MCF 10A (cell line): ENCODE data around the gene IFITM2. TPM values are rescaled to one million over a fixed set of nuclear protein-coding genes. Genes with fewer than 3 reads are reported as not detected.

Experiments used
- BruUV-seq: library from RNA; stranded (reverse); fragments of 400-500 nt; replicated peaks from 2 replicates; lab custom pipeline; 2021; lab: Mats Ljungman, UMichigan
- CTCF ChIA-PET: fragments of 300-600 bp; sonication (Branson Sonifier 250); formaldehyde crosslinking; extraction: SDS; loops from one replicate; lab custom pipeline; 2021; ENCODE audit warnings: antibody characterized with exemption, inconsistent platforms; lab: Yijun Ruan, JAX
- POLR2A ChIA-PET: fragments of 300-600, 350-650 bp; sonication (Branson Sonifier 250); formaldehyde crosslinking; extraction: SDS; loops from one replicate; lab custom pipeline; 2020; ENCODE audit warnings: antibody characterized with exemption, inconsistent platforms; lab: Yijun Ruan, JAX
- DNase-seq: peaks from one replicate; pipeline ENCODE4 v3.0.0-alpha.2; 2018; ENCODE audit not compliant: unreplicated experiment
- H3K27ac Mint-ChIP-seq: one replicate; pipeline ENCODE4 v1.8.0; 2022; ENCODE audit warnings: mild to moderate bottlenecking, low read depth, mixed read lengths; ENCODE audit not compliant: unreplicated experiment
- H3K27me3 Mint-ChIP-seq: one replicate; pipeline ENCODE4 v1.8.0; 2022; ENCODE audit warnings: mixed read lengths; ENCODE audit not compliant: insufficient read depth, unreplicated experiment
- H3K36me3 Mint-ChIP-seq: one replicate; pipeline ENCODE4 v1.8.0; 2022; ENCODE audit warnings: mild to moderate bottlenecking, moderate library complexity, mixed read lengths; ENCODE audit not compliant: insufficient read depth, unreplicated experiment
- H3K4me1 Mint-ChIP-seq: one replicate; pipeline ENCODE4 v1.8.0; 2022; ENCODE audit warnings: mixed read lengths; ENCODE audit not compliant: insufficient read depth, unreplicated experiment
- H3K4me3 Mint-ChIP-seq: one replicate; pipeline ENCODE4 v1.8.0; 2022; ENCODE audit warnings: mild to moderate bottlenecking, moderate library complexity, mixed read lengths; ENCODE audit not compliant: unreplicated experiment
- H3K9me3 Mint-ChIP-seq: one replicate; pipeline ENCODE4 v1.8.0; 2022; ENCODE audit warnings: mixed read lengths; ENCODE audit not compliant: unreplicated experiment
- intact Hi-C: fragments of 100-400 bp; cut with micrococcal nuclease; formaldehyde crosslinking; loops from 2 replicates; pipeline ENCODE4 v1.14.1; 2022
- total RNA-seq: library from RNA; stranded (reverse); gene quantifications from 2 replicates; pipeline ENCODE4 v1.2.3, GENCODE V29; 2022
- TF ChIP-seq, protein P1 (sequence below): fragments of 200-600 bp; IDR thresholded peaks from one replicate; pipeline ENCODE4 v1.8.0; 2022; ENCODE audit warnings: antibody characterized with exemption, mild to moderate bottlenecking; ENCODE audit not compliant: unreplicated experiment

Gene IFITM2
- total RNA-seq, 1 experiment from 2014 or later, result 314 TPM

DNA sequence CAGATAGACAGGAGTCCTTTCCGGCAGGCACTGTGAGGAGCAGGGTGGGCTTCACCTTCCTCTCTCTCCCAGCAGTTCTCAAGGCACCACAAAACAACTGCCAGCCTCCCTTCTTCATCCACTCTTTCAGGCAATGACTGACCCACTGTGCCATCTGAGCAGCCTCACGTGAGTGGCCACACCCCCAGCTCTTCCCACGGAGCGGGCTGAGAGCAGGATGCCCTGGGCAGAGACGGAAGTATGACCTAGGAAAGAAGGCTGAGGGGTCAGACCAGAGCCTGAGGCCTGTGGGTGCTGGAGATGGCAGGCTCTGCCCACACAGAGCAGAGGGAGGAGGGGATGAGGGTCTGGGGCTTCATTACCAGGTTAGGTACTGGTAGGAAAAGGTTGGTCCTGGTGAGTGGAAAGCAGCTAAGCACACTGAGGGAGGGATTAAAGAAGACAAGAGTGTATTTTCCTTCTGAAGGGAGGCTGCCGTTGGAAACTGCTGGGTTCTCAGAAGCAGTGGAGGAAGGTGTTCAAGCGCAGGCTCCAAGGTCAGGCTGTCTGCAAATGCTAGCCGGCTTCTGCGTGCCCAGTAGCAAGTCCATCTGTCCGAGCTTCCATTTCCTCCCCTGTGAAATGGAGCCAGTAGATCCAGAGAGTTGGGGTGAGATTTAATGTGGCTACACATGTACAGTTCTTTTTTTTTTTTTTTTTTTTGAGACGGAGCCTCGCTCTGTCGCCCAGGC is 24.8 kb upstream of the IFITM2 start:
- peaks cover 41% of the 10 kb centered on the region for H3K27me3 Mint-ChIP-seq
- CTCF ChIA-PET, result interaction anchor here (0.6 to 2.2 kb wide), 3 partner anchors 32 to 169 kb away, joined by 3 to 12 read pairs (median 3); no protein-coding TSS in a partner anchor
- no TSS peak for BruUV-seq
- POLR2A ChIA-PET, result interaction anchor here (1.2 kb wide), 1 partner anchor 74 kb away, joined by 3 read pairs; no protein-coding TSS in a partner anchor
- intact Hi-C loops, result no loop called here
- no peak for DNase-seq
- TF ChIP-seq, protein P1, sequence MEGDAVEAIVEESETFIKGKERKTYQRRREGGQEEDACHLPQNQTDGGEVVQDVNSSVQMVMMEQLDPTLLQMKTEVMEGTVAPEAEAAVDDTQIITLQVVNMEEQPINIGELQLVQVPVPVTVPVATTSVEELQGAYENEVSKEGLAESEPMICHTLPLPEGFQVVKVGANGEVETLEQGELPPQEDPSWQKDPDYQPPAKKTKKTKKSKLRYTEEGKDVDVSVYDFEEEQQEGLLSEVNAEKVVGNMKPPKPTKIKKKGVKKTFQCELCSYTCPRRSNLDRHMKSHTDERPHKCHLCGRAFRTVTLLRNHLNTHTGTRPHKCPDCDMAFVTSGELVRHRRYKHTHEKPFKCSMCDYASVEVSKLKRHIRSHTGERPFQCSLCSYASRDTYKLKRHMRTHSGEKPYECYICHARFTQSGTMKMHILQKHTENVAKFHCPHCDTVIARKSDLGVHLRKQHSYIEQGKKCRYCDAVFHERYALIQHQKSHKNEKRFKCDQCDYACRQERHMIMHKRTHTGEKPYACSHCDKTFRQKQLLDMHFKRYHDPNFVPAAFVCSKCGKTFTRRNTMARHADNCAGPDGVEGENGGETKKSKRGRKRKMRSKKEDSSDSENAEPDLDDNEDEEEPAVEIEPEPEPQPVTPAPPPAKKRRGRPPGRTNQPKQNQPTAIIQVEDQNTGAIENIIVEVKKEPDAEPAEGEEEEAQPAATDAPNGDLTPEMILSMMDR, result no peak
- H3K36me3 Mint-ChIP-seq, result no peaks in the 10 kb centered on the region
- H3K4me1 Mint-ChIP-seq, result peaks cover 6% of the 10 kb centered on the region
- H3K9me3 Mint-ChIP-seq, result no peaks in the 10 kb centered on the region
- no peak overlapping the region for H3K4me3 Mint-ChIP-seq
- H3K27ac Mint-ChIP-seq, result no peak overlapping the region

DNA sequence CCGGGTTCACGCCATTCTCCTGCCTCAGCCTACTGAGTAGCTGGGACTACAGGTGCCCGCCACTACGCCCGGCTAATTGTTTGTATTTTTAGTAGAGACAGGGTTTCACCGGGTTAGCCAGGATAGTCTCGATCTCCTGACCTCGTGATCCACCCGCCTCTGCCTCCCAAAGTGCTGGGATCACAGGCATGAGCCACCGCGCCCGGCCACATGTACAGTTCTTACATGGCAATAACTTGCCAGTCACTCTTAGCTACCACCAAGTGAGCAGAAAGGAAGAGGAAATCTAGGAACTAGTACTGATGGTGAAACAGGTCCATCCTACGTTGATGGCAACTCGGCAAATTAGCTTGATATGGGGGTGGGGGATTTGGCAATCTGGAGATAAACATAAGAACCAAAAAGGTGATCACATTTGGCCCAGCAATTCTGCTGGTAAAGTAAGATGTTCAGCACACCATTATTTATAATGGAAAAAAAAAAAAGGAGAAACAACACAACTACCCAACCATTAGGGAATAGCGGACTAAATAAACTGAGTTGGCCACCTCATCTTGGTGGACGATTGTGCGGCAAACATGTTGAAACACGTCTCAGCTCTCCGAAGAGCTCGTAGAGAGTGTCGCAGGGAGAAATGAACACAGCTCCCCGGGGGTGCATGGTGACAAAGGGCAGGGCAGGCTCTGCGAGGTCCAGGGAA is 24.1 kb upstream of the IFITM2 start:
- H3K36me3 Mint-ChIP-seq, result no peaks in the 10 kb centered on the region
- no TSS peak for BruUV-seq
- DNase-seq, result peak; percentile 36
- peaks cover 36% of the 10 kb centered on the region for H3K27me3 Mint-ChIP-seq
- H3K27ac Mint-ChIP-seq, result peak overlapping the region; percentile 63
- CTCF ChIA-PET, result interaction anchor here (2.2 kb wide), 1 partner anchor 33 kb away, joined by 12 read pairs; no protein-coding TSS in a partner anchor
- peak overlapping the region; percentile 43 for H3K4me3 Mint-ChIP-seq
- intact Hi-C loops, result no loop called here
- H3K9me3 Mint-ChIP-seq, result no peaks in the 10 kb centered on the region
- H3K4me1 Mint-ChIP-seq, result peaks cover 6% of the 10 kb centered on the region
- TF ChIP-seq, protein P1, result no peak
- POLR2A ChIA-PET, result interaction anchor here (1.2 to 1.5 kb wide), 3 partner anchors 18 to 76 kb away, joined by 3 read pairs; partner anchors contain the start of genes BET1L and RIC8A

DNA sequence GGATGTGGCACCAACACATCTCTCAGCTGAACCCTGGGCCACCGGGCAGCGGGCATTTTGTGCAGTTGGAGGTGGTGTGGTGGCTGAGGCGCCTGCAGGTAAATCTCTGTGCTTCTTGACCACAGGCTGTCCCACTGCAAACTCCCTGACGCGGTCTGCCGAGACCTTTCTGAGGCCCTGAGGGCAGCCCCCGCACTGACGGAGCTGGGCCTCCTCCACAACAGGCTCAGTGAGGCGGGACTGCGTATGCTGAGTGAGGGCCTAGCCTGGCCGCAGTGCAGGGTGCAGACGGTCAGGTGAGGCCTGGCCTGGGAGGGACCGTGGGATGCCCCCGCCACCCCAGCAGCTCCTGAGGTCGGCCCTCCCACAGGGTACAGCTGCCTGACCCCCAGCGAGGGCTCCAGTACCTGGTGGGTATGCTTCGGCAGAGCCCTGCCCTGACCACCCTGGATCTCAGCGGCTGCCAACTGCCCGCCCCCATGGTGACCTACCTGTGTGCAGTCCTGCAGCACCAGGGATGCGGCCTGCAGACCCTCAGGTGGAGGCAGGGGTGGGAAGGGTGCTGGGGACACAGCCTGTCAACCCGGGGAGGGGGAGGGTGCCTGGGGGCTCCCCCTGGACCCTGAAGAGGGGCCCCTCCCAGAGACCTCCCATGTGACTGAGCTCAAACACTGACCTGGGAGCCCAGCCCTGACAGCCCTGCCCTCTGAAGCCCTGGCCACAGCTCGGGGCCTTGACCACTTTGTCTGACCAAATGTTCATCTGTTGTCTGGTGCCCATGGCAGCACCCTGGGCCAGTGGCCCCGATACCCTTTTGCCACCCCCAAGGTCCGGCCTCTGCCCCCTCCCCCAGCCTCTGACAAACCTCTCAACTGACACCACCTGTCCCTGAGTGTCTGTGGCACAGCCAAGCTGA is 23.3 kb upstream of the IFITM2 start:
- Mint-ChIP-seq H3K4me3 (peak overlapping the region; percentile 43), H3K27ac (peak overlapping the region; percentile 63), H3K4me1 (peaks cover 6% of the 10 kb centered on the region), H3K9me3 (no peaks in the 10 kb centered on the region), H3K36me3 (no peaks in the 10 kb centered on the region), H3K27me3 (peaks cover 34% of the 10 kb centered on the region)
- no peak for DNase-seq
- intact Hi-C loops, result no loop called here
- TF ChIP-seq, protein P1, result no peak
- POLR2A ChIA-PET, result interaction anchor here (0.6 to 1.5 kb wide), 5 partner anchors 19 to 77 kb away, joined by 3 to 4 read pairs (median 3); partner anchors contain the start of genes BET1L, PSMD13 and RIC8A
- no TSS peak for BruUV-seq
- CTCF ChIA-PET, result interaction anchor here (2.2 kb wide), 1 partner anchor 34 kb away, joined by 12 read pairs; no protein-coding TSS in a partner anchor
